Activated CD8-positive, alpha-beta T cell treated with anti-CD3 and anti-CD28 coated beads, Interleukin-2, amount 10 ng/mL, durations not matched to agents 7 days and 5 days (primary cell): ENCODE measurements around the gene RAI2. TPM values are rescaled to one million over a fixed set of nuclear protein-coding genes. Genes with fewer than 3 reads are reported as not detected.
"Not testable (repeated sequence)": the region's sequence is repeated elsewhere in the genome, so short reads cannot be mapped to it uniquely, and the experiment has no call there.

Experiments
- ATAC-seq: fragments of 150-1000 bp; cut with Tn5 transposase; one replicate; pipeline ENCODE4 v1.10.0; 2021; ENCODE audit warnings: moderate library complexity
- CTCF ChIA-PET: fragments of 350-600 bp; sonication (Branson Sonifier 250); formaldehyde crosslinking; loops from one replicate; lab custom pipeline; 2021; ENCODE audit warnings: antibody characterized with exemption; lab: Charles Lee
- POLR2A ChIA-PET: fragments of 350-600 bp; sonication (Branson Sonifier 250); formaldehyde crosslinking; loops from one replicate; lab custom pipeline; 2021; ENCODE audit warnings: antibody characterized with exemption; lab: Charles Lee
- DNase-seq: peaks from one replicate; pipeline ENCODE4 v3.0.0-alpha.2; 2020
- H3K27ac Mint-ChIP-seq: one replicate; pipeline ENCODE4 v1.8.0; 2021; ENCODE audit warnings: mild to moderate bottlenecking, mixed read lengths
- H3K27me3 Mint-ChIP-seq: one replicate; pipeline ENCODE4 v1.8.0; 2021; ENCODE audit warnings: low read depth, mixed read lengths
- H3K36me3 Mint-ChIP-seq: one replicate; pipeline ENCODE4 v1.8.0; 2021; ENCODE audit warnings: low read depth, mixed read lengths
- H3K4me1 Mint-ChIP-seq: one replicate; pipeline ENCODE4 v1.8.0; 2021; ENCODE audit warnings: low read depth, mixed read lengths
- H3K4me3 Mint-ChIP-seq: one replicate; pipeline ENCODE4 v1.8.0; 2021; ENCODE audit warnings: mild to moderate bottlenecking, mixed read lengths
- H3K9me3 Mint-ChIP-seq: one replicate; pipeline ENCODE4 v1.8.0; 2022; ENCODE audit warnings: mixed read lengths; ENCODE audit not compliant: insufficient read depth
- total RNA-seq, 2 experiments: library from RNA; stranded (reverse); gene quantifications; one replicate each; pipeline ENCODE4 v1.2.3, GENCODE V29; 2021

Gene RAI2
- total RNA-seq, 2 experiments from 2014 or later, result not detected

- no peak for DNase-seq
- POLR2A ChIA-PET, result no interaction called here
- no peaks in the 10 kb centered on the region for H3K4me1 Mint-ChIP-seq
Observed at GRCh38 chrX:17802756-17803155, 58.3 kb downstream of the RAI2 start.

GRCh38 chrX:17801431-17801830 lies 59.7 kb downstream of the RAI2 start:
- DNase-seq (no peak), ATAC-seq (no peak)
- H3K4me3 Mint-ChIP-seq, result no peak overlapping the region
- ChIA-PET POLR2A (no interaction called here), CTCF (interaction anchor here (1.8 kb wide), 1 partner anchor 11 kb away, joined by 5 read pairs; no protein-coding TSS in a partner anchor)
- no peaks in the 10 kb centered on the region for H3K36me3 Mint-ChIP-seq
- no peaks in the 10 kb centered on the region for H3K4me1 Mint-ChIP-seq
- no peak overlapping the region for H3K27ac Mint-ChIP-seq
- no peaks in the 10 kb centered on the region for H3K27me3 Mint-ChIP-seq
- no peaks in the 10 kb centered on the region for H3K9me3 Mint-ChIP-seq

More at GRCh38 chrX:17802756-17803155, 58.3 kb downstream of the RAI2 start:
- Mint-ChIP-seq H3K9me3 (no peaks in the 10 kb centered on the region), H3K36me3 (no peaks in the 10 kb centered on the region), H3K4me3 (no peak overlapping the region), H3K27ac (no peak overlapping the region), H3K27me3 (no peaks in the 10 kb centered on the region)
- no peak for ATAC-seq
- CTCF ChIA-PET, result no interaction called here

DNA sequence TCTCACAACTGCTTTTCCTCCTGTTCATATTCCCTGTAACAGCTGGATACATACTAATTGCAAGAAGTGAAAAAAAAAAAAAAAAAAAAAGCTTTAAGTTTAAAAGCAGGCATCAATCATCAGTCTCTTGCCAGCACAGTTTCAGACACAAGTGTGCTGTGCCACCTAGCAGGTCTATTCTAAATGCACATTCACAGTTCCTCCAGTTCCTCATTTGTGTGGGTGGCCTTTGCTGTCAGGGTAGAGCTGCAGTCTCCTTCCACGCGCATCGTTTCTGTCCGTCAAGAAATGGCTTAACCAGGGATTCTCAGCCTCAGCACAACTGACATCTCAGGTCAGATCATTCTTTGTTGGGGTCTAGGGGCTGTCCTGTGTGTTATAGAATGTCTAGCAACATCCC lies 62.2 kb downstream of the RAI2 start:
- Mint-ChIP-seq H3K9me3 (no peaks in the 10 kb centered on the region), H3K4me3 (no peak overlapping the region), H3K27ac (no peak overlapping the region), H3K27me3 (no peaks in the 10 kb centered on the region), H3K36me3 (no peaks in the 10 kb centered on the region), H3K4me1 (no peaks in the 10 kb centered on the region)
- ChIA-PET CTCF (no interaction called here), POLR2A (no interaction called here)
- ATAC-seq (no peak), DNase-seq (no peak)

DNA sequence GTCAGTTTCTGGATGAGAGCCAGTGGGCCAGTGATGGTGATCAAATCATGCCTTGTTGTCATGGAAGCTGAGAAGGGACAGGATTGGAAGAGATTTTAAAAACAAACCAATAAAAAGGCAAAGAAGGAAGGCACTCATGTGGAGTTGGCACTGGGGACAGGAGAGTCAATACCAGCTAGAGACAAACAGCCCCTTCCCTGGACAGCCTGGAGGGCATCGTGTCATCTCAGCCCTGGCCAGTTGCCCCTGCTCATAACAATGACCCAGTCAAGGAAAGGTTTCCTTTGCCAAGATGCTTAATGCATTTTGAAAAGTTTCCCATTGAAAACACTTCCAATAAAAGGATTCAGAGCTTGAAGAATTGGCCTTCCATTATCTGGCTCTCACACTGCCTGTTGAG lies 68.3 kb downstream of the RAI2 start:
- ChIA-PET POLR2A (no interaction called here), CTCF (no interaction called here)
- no peak for ATAC-seq
- Mint-ChIP-seq H3K9me3 (no peaks in the 10 kb centered on the region), H3K27me3 (no peaks in the 10 kb centered on the region), H3K27ac (no peak overlapping the region), H3K36me3 (no peaks in the 10 kb centered on the region), H3K4me3 (no peak overlapping the region), H3K4me1 (no peaks in the 10 kb centered on the region)
- no peak for DNase-seq

GRCh38 chrX:17788956-17789562 lies 72.0 kb downstream of the RAI2 start:
- Mint-ChIP-seq H3K27ac (no peak overlapping the region), H3K4me3 (no peak overlapping the region), H3K4me1 (no peaks in the 10 kb centered on the region), H3K9me3 (no peaks in the 10 kb centered on the region), H3K27me3 (peaks cover 2% of the 10 kb centered on the region), H3K36me3 (no peaks in the 10 kb centered on the region)
- DNase-seq, result no peak
- POLR2A ChIA-PET, result no interaction called here
- CTCF ChIA-PET, result interaction anchor here (0.7 to 1.7 kb wide), 2 partner anchors 10 to 563 kb away, joined by 4 to 7 read pairs; no protein-coding TSS in a partner anchor
- ATAC-seq, result no peak

GRCh38 chrX:17788439-17788838 lies 72.7 kb downstream of the RAI2 start:
- ATAC-seq, result no peak
- Mint-ChIP-seq H3K4me3 (no peak overlapping the region), H3K27ac (no peak overlapping the region), H3K9me3 (no peaks in the 10 kb centered on the region), H3K27me3 (peaks cover 2% of the 10 kb centered on the region), H3K4me1 (no peaks in the 10 kb centered on the region), H3K36me3 (no peaks in the 10 kb centered on the region)
- ChIA-PET POLR2A (no interaction called here), CTCF (interaction anchor here (0.7 to 1.7 kb wide), 2 partner anchors 9 to 564 kb away, joined by 4 to 7 read pairs; no protein-coding TSS in a partner anchor)
- peak; percentile 36 for DNase-seq

GRCh38 chrX:17787557-17787956 lies 73.5 kb downstream of the RAI2 start:
- no peaks in the 10 kb centered on the region for H3K36me3 Mint-ChIP-seq
- no peak overlapping the region for H3K27ac Mint-ChIP-seq
- CTCF ChIA-PET, result interaction anchor here (1.7 kb wide), 1 partner anchor 8 kb away, joined by 7 read pairs; no protein-coding TSS in a partner anchor
- no peak overlapping the region for H3K4me3 Mint-ChIP-seq
- H3K9me3 Mint-ChIP-seq, result no peaks in the 10 kb centered on the region
- no peaks in the 10 kb centered on the region for H3K4me1 Mint-ChIP-seq
- H3K27me3 Mint-ChIP-seq, result peaks cover 2% of the 10 kb centered on the region
- DNase-seq, result no peak
- POLR2A ChIA-PET, result no interaction called here
- no peak for ATAC-seq

DNA sequence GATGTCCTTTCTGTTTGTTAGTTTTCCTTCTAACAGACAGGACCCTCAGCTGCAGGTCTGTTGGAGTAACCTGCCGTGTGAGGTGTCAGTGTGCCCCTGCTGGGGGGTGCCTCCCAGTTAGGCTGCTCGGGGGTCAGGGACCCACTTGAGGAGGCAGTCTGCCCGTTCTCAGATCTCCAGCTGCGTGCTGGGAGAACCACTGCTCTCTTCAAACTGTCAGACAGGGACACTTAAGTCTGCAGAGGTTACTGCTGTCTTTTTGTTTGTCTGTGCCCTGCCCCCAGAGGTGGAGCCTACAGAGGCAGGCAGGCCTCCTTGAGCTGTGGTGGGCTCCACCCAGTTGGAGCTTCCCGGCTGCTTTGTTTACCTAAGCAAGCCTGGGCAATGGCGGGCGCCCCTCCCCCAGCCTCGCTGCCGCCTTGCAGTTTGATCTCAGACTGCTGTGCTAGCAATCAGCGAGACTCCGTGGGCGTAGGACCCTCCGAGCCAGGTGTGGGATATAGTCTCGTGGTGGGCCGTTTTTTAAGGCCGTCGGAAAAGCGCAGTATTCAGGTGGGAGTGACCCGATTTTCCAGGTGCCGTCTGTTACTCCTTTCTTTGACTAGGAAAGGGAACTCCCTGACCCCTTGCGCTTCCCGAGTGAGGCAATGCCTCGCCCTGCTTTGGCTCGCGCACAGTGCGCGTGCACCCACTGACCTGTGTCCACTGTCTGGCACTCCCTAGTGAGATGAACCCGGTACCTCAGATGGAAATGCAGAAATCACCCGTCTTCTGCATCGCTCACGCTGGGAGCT lies 74.3 kb downstream of the RAI2 start:
- H3K36me3 Mint-ChIP-seq, H3K27me3 Mint-ChIP-seq, CTCF ChIA-PET, ATAC-seq, POLR2A ChIA-PET, H3K4me3 Mint-ChIP-seq, H3K9me3 Mint-ChIP-seq, H3K27ac Mint-ChIP-seq, H3K4me1 Mint-ChIP-seq, DNase-seq: not testable (repeated sequence)

GRCh38 chrX:17779434-17779833 lies 81.7 kb downstream of the RAI2 start:
- DNase-seq (no peak), ATAC-seq (no peak)
- ChIA-PET POLR2A (no interaction called here), CTCF (interaction anchor here (0.6 to 1.6 kb wide), 2 partner anchors 9 to 1229 kb away, joined by 3 to 7 read pairs; no protein-coding TSS in a partner anchor)
- H3K36me3 Mint-ChIP-seq, result no peaks in the 10 kb centered on the region
- no peak overlapping the region for H3K27ac Mint-ChIP-seq
- no peak overlapping the region for H3K4me3 Mint-ChIP-seq
- H3K4me1 Mint-ChIP-seq, result peaks cover 4% of the 10 kb centered on the region
- no peaks in the 10 kb centered on the region for H3K9me3 Mint-ChIP-seq
- H3K27me3 Mint-ChIP-seq, result no peaks in the 10 kb centered on the region

DNA sequence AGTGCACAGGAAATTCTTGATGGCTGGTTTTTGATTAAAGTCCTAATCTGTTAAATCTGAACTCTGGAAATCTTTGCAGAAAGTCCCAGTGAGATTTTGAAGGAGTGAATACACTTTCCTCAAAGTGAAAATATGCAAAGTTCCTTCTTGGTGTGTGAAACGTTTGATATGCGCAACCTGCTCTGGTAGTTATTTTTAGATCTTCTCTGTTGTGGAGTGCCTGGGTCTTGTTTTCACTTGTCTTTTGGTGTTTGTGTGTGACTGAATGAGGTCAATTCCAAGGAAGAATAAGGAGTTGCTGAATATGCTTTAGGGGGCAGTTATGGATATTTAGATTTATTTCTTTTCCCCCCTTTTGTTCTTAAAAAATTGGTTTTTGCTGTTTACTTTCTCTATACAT lies 82.1 kb downstream of the RAI2 start:
- H3K27me3 Mint-ChIP-seq, result no peaks in the 10 kb centered on the region
- ATAC-seq (no peak), DNase-seq (no peak)
- no peak overlapping the region for H3K4me3 Mint-ChIP-seq
- H3K9me3 Mint-ChIP-seq, result no peaks in the 10 kb centered on the region
- ChIA-PET POLR2A (no interaction called here), CTCF (interaction anchor here (0.6 to 1.6 kb wide), 2 partner anchors 10 to 1229 kb away, joined by 3 to 7 read pairs; no protein-coding TSS in a partner anchor)
- H3K27ac Mint-ChIP-seq, result no peak overlapping the region
- peaks cover 4% of the 10 kb centered on the region for H3K4me1 Mint-ChIP-seq
- no peaks in the 10 kb centered on the region for H3K36me3 Mint-ChIP-seq

DNA sequence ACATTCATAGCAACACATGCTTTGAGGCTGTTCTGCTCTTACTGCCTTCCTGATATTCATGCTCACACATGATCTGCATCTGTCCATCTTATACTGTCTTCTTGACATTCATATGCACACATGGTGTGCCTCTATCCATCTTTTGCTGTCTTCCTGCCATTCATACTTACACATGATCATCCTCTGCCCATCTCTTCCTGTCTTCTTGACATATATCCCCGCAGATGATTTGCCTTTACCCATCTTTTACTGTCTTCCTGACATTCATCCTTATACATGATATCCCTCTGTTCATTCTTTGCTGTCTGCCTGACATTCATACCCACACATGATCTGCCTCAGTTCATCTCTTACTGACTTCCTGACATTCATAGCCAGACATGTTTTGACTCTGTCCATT lies 87.0 kb downstream of the RAI2 start:
- ChIA-PET POLR2A (no interaction called here), CTCF (no interaction called here)
- no peak overlapping the region for H3K27ac Mint-ChIP-seq
- H3K4me1 Mint-ChIP-seq, result peaks cover 4% of the 10 kb centered on the region
- no peak for ATAC-seq
- DNase-seq, result no peak
- no peaks in the 10 kb centered on the region for H3K36me3 Mint-ChIP-seq
- no peak overlapping the region for H3K4me3 Mint-ChIP-seq
- no peaks in the 10 kb centered on the region for H3K27me3 Mint-ChIP-seq
- no peaks in the 10 kb centered on the region for H3K9me3 Mint-ChIP-seq

GRCh38 chrX:17773221-17773876 lies 87.7 kb downstream of the RAI2 start:
- peak; percentile 23 for ATAC-seq
- Mint-ChIP-seq H3K27me3 (no peaks in the 10 kb centered on the region), H3K4me1 (peaks cover 4% of the 10 kb centered on the region)

More at GRCh38 chrX:17773221-17773876, 87.7 kb downstream of the RAI2 start:
- no peak overlapping the region for H3K4me3 Mint-ChIP-seq
- ChIA-PET CTCF (no interaction called here), POLR2A (no interaction called here)
- no peak overlapping the region for H3K27ac Mint-ChIP-seq
- no peak for DNase-seq
- H3K36me3 Mint-ChIP-seq, result no peaks in the 10 kb centered on the region
- no peaks in the 10 kb centered on the region for H3K9me3 Mint-ChIP-seq
